HepG2 (cell line): ENCODE measurements around the gene TP73. TPM values are rescaled to one million over a fixed set of nuclear protein-coding genes. Genes with fewer than 3 reads are reported as not detected.

Experiments
- CCDC6 ChIP-seq: sonication (generic); formaldehyde crosslinking; IDR thresholded peaks from 2 replicates; pipeline ENCODE4 v1.8.1; 2022; ENCODE audit warnings: mild to moderate bottlenecking, missing genetic modification reagents, moderate library complexity
- EED ChIP-seq: sonication (generic); formaldehyde crosslinking; IDR thresholded peaks from 2 replicates; pipeline ENCODE4 v1.5.0; 2020; ENCODE audit warnings: mild to moderate bottlenecking, missing genetic modification reagents
- ERF ChIP-seq: IDR thresholded peaks from 2 replicates; pipeline ENCODE4 v1.6.1; 2018; ENCODE audit warnings: missing biosample characterization, missing genetic modification reagents
- FOXO1 ChIP-seq: sonication (generic); formaldehyde crosslinking; IDR thresholded peaks from 2 replicates; pipeline ENCODE4 v1.4.0; 2020; ENCODE audit warnings: missing genetic modification reagents
- HMG20A ChIP-seq: IDR thresholded peaks from 2 replicates; pipeline ENCODE4 v1.6.1; 2016; ENCODE audit warnings: borderline replicate concordance
- HNRNPH1 ChIP-seq: fragments of 200-400 bp; formaldehyde crosslinking; optimal IDR thresholded peaks from 2 replicates; pipeline ENCODE3; 2017; ENCODE audit warnings: mild to moderate bottlenecking, low read depth, low read length
- IRX3 ChIP-seq: sonication (generic); formaldehyde crosslinking; IDR thresholded peaks from 2 replicates; pipeline ENCODE4 v1.8.1; 2023; ENCODE audit warnings: mild to moderate bottlenecking, low read depth, missing genetic modification reagents, borderline replicate concordance
- JUND ChIP-seq: sonication (generic); formaldehyde crosslinking; IDR thresholded peaks from 2 replicates; pipeline ENCODE4 v1.8.0; 2022; ENCODE audit warnings: mild to moderate bottlenecking, missing genetic modification reagents
- SIX1 ChIP-seq: sonication (generic); formaldehyde crosslinking; IDR thresholded peaks from 2 replicates; pipeline ENCODE4 v1.4.0; 2020; ENCODE audit warnings: missing genetic modification reagents, borderline replicate concordance
- TBX3 ChIP-seq: fragments of 450-650 bp; IDR thresholded peaks from 2 replicates; pipeline ENCODE4 v1.6.1; 2017; ENCODE audit warnings: antibody characterized with exemption, mild to moderate bottlenecking, inconsistent platforms, borderline replicate concordance
- TFDP1 ChIP-seq: IDR thresholded peaks from 2 replicates; pipeline ENCODE4 v1.6.1; 2016; ENCODE audit warnings: missing compliant biosample characterization, missing genetic modification reagents, borderline replicate concordance
- WIZ ChIP-seq: sonication (generic); formaldehyde crosslinking; IDR thresholded peaks from 2 replicates; pipeline ENCODE4 v1.5.1; 2020; ENCODE audit warnings: mild to moderate bottlenecking, missing genetic modification reagents
- ZBTB26 ChIP-seq: IDR thresholded peaks from 2 replicates; pipeline ENCODE4 v1.6.1; 2016; ENCODE audit warnings: missing compliant biosample characterization, missing genetic modification reagents, borderline replicate concordance
- ZNF136 ChIP-seq: sonication (generic); formaldehyde crosslinking; IDR thresholded peaks from 2 replicates; pipeline ENCODE4 v1.8.1; 2022; ENCODE audit warnings: low read depth, mild to moderate bottlenecking, moderate library complexity, missing genetic modification reagents
- ZNF274 ChIP-seq: sonication (generic); formaldehyde crosslinking; IDR thresholded peaks from 2 replicates; pipeline ENCODE4 v1.5.1; 2020; ENCODE audit warnings: mild to moderate bottlenecking, missing genetic modification reagents
- ZNF333 ChIP-seq: sonication (generic); formaldehyde crosslinking; IDR thresholded peaks from 2 replicates; pipeline ENCODE4 v1.4.0; 2020; ENCODE audit warnings: mild to moderate bottlenecking, missing genetic modification reagents, borderline replicate concordance
- ZNF574 ChIP-seq: sonication (generic); formaldehyde crosslinking; IDR thresholded peaks from 2 replicates; pipeline ENCODE4 v1.4.0; 2020; ENCODE audit warnings: missing genetic modification reagents
- ZNF577 ChIP-seq: sonication (generic); formaldehyde crosslinking; IDR thresholded peaks from 2 replicates; pipeline ENCODE4 v1.4.0; 2020; ENCODE audit warnings: mild to moderate bottlenecking, low read depth, missing genetic modification reagents, borderline replicate concordance
- ZXDC ChIP-seq: sonication (generic); formaldehyde crosslinking; IDR thresholded peaks from 2 replicates; pipeline ENCODE4 v1.5.0; 2020; ENCODE audit warnings: mild to moderate bottlenecking, missing genetic modification reagents
- polyA plus RNA-seq, 8 experiments: library from polyadenylated mRNA; depleted of rRNA in 3 of 8; stranded (reverse) in 7 of 8; unstranded in 1 of 8; fragments of >200 nt; fragmentation: Illumina TruSeq in 4 of 8; extraction: Trizol in 4 of 8; gene quantifications; 2 replicates each; pipeline versions ENCODE4 v1.2.1 to v1.2.3, GENCODE V29; 2011 to 2016; ENCODE audit warnings: low read depth in 4 of 8, missing spikeins in 1 of 8, mixed read lengths in 1 of 8; ENCODE audit not compliant: insufficient read depth in 1 of 8
- total RNA-seq, 5 experiments: library from RNA; depleted of rRNA; stranded (reverse); fragments of >200 nt; fragmentation: Illumina TruSeq; extraction: Trizol; gene quantifications; 2 replicates each; pipeline ENCODE4 v1.2.3, GENCODE V29; 2016; ENCODE audit warnings: low read depth in 1 of 5

TP73 gene
- total and polyA plus RNA-seq, 2 of the 13 experiments (the other 11 are each of a cell fraction or from before 2014, with no cell fraction given): 0.49 to 1.1 TPM

GRCh38 chr1:3625151-3625907 lies 27.0 kb upstream of the TP73 start (continued):
- TF ChIP-seq TBX3 (no peak), ERF (CRISPR knock-in tag) (no peak), TFDP1 (CRISPR knock-in tag) (no peak), JUND (CRISPR knock-in tag) (no peak), ZNF577 (CRISPR knock-in tag) (no peak), ZBTB26 (CRISPR knock-in tag) (no peak), EED (CRISPR knock-in tag) (no peak), FOXO1 (CRISPR knock-in tag) (peak; percentile 21; the same call in 1 of the 2 replicates), ZNF333 (peak; percentile 74; the same call in 1 of the 2 replicates), SIX1 (CRISPR knock-in tag) (no peak), CCDC6 (peak; percentile 60; the same call in 1 of the 2 replicates), ZNF574 (CRISPR knock-in tag) (no peak; the same call in 1 of the 2 replicates), ZNF274 (CRISPR knock-in tag) (peak; percentile 51; the same call in 1 of the 2 replicates), HMG20A (CRISPR knock-in tag) (no peak), ZXDC (CRISPR knock-in tag) (no peak), HNRNPH1 (peak; percentile 24), ZNF136 (CRISPR knock-in tag) (peak; percentile 88; the same call in 1 of the 2 replicates), IRX3 (CRISPR knock-in tag) (0 out of 2 replicates have a peak, but pooled peaks have one; percentile 42), WIZ (no peak)
